Activated CD4-positive, alpha-beta T cell treated with anti-CD3 and anti-CD28 coated beads for 36 hours (primary cell): ENCODE data around the gene CRABP1. TPM values are rescaled to one million over a fixed set of nuclear protein-coding genes. Genes with fewer than 3 reads are reported as not detected.
A peak's percentile ranks its signal among the peaks of the same experiment; 100 is the strongest.
"Not testable (repeated sequence)": the region's sequence is repeated elsewhere in the genome, so short reads cannot be mapped to it uniquely, and the experiment has no call there.

Experiments
- ATAC-seq: fragments of 200-7000 bp; cut with Tn5 transposase; one replicate; pipeline ENCODE4 v1.10.0; 2021; ENCODE audit warnings: mild to moderate bottlenecking, moderate library complexity
- CTCF ChIA-PET: fragments of 350-600 bp; sonication (Branson Sonifier 250); formaldehyde crosslinking; loops from one replicate; lab custom pipeline; 2021; ENCODE audit warnings: antibody characterized with exemption; lab: Charles Lee
- POLR2A ChIA-PET: fragments of 350-600 bp; sonication (Branson Sonifier 250); formaldehyde crosslinking; loops from one replicate; lab custom pipeline; 2021; ENCODE audit warnings: antibody characterized with exemption, inconsistent platforms; lab: Charles Lee
- DNase-seq: peaks from one replicate; pipeline ENCODE4 v3.0.0-alpha.2; 2020
- H3K27ac Mint-ChIP-seq: one replicate; pipeline ENCODE4 v1.8.0; 2021; ENCODE audit warnings: mixed read lengths
- H3K27me3 Mint-ChIP-seq: one replicate; pipeline ENCODE4 v1.8.0; 2021; ENCODE audit warnings: mixed read lengths
- H3K36me3 Mint-ChIP-seq: one replicate; pipeline ENCODE4 v1.8.0; 2021; ENCODE audit warnings: low read depth, mixed read lengths
- H3K4me1 Mint-ChIP-seq: one replicate; pipeline ENCODE4 v1.8.0; 2021; ENCODE audit warnings: mixed read lengths
- H3K4me3 Mint-ChIP-seq: one replicate; pipeline ENCODE4 v1.8.0; 2021; ENCODE audit warnings: mild to moderate bottlenecking, moderate library complexity, mixed read lengths
- H3K9me3 Mint-ChIP-seq: one replicate; pipeline ENCODE4 v1.8.0; 2021; ENCODE audit warnings: low read depth, mixed read lengths
- intact Hi-C, 2 experiments: fragments of 100-400 bp; cut with DNase I in 1 of 2; cut with micrococcal nuclease in 1 of 2; formaldehyde crosslinking; loops; one replicate each; pipeline versions ENCODE4 v1.14.2 to v1.15.1; 2022 to 2024; cut with DNase I, micrococcal nuclease
- total RNA-seq, 2 experiments: library from RNA; stranded (reverse); gene quantifications; one replicate each; pipeline ENCODE4 v1.2.3, GENCODE V29; 2021

Gene CRABP1
- total RNA-seq, 2 experiments from 2014 or later, result 0.90 to 0.96 TPM

DNA sequence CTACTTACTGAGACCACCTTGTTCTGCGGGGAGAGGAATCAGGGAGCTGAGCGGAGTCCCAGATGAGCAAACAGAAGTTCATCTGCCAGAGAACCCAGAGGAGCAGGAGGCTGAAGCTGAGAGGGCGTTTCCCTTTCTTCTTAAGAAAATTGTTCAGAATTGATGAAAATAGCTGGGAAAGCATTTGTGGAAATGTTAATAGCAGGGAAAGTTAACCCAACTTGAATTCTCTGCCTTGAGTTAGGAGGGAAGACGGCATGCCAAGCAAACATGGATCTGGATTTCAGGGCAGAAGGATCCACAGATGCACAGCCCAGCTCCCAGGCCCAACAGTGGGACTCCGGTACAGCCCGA is 23.2 kb downstream of the CRABP1 start:
- Mint-ChIP-seq H3K4me1 (no peaks in the 10 kb centered on the region), H3K9me3 (no peaks in the 10 kb centered on the region), H3K27me3 (peaks cover 7% of the 10 kb centered on the region), H3K36me3 (no peaks in the 10 kb centered on the region), H3K4me3 (no peak overlapping the region), H3K27ac (no peak overlapping the region)
- ATAC-seq (no peak), DNase-seq (no peak)
- intact Hi-C loops, result no loop called here
- POLR2A ChIA-PET, result no interaction called here
- CTCF ChIA-PET, result interaction anchor here (0.6 to 1.0 kb wide), 3 partner anchors 12 to 97 kb away, joined by 3 read pairs; partner anchors contain the start of gene CRABP1

- H3K27me3 Mint-ChIP-seq, result peaks cover 5% of the 10 kb centered on the region
- no peaks in the 10 kb centered on the region for H3K4me1 Mint-ChIP-seq
- no peaks in the 10 kb centered on the region for H3K36me3 Mint-ChIP-seq
- no peaks in the 10 kb centered on the region for H3K9me3 Mint-ChIP-seq
- H3K27ac Mint-ChIP-seq, result no peak overlapping the region
- DNase-seq, result no peak
- intact Hi-C loops, result no loop called here
- H3K4me3 Mint-ChIP-seq, result no peak overlapping the region
- CTCF ChIA-PET, result no interaction called here
- no peak for ATAC-seq
- POLR2A ChIA-PET, result no interaction called here
Measured at GRCh38 chr15:78364233-78364632, 24.1 kb downstream of the CRABP1 start.

GRCh38 chr15:78365917-78366316 is 25.8 kb downstream of the CRABP1 start:
- Mint-ChIP-seq H3K4me3 (no peak overlapping the region), H3K9me3 (no peaks in the 10 kb centered on the region), H3K4me1 (no peaks in the 10 kb centered on the region), H3K36me3 (no peaks in the 10 kb centered on the region), H3K27ac (no peak overlapping the region), H3K27me3 (peaks cover 4% of the 10 kb centered on the region)
- ATAC-seq (no peak), DNase-seq (no peak)
- ChIA-PET CTCF (interaction anchor here (0.6 to 0.8 kb wide), 2 partner anchors 57 to 472 kb away, joined by 3 read pairs; no protein-coding TSS in a partner anchor), POLR2A (no interaction called here)
- intact Hi-C loops, result no loop called here

GRCh38 chr15:78366342-78366741 is 26.2 kb downstream of the CRABP1 start:
- DNase-seq (no peak), ATAC-seq (peak; percentile 53)
- H3K4me1 Mint-ChIP-seq, result no peaks in the 10 kb centered on the region
- intact Hi-C loops, result no loop called here
- H3K9me3 Mint-ChIP-seq, result no peaks in the 10 kb centered on the region
- H3K27me3 Mint-ChIP-seq, result peaks cover 4% of the 10 kb centered on the region
- no peak overlapping the region for H3K27ac Mint-ChIP-seq
- POLR2A ChIA-PET, result no interaction called here
- CTCF ChIA-PET, result interaction anchor here (0.8 kb wide), 1 partner anchor 56 kb away, joined by 3 read pairs; no protein-coding TSS in a partner anchor
- no peaks in the 10 kb centered on the region for H3K36me3 Mint-ChIP-seq
- no peak overlapping the region for H3K4me3 Mint-ChIP-seq

GRCh38 chr15:78368651-78369050 is 28.5 kb downstream of the CRABP1 start:
- Mint-ChIP-seq H3K9me3 (no peaks in the 10 kb centered on the region), H3K4me1 (no peaks in the 10 kb centered on the region), H3K27ac (no peak overlapping the region), H3K27me3 (peaks cover 4% of the 10 kb centered on the region), H3K36me3 (no peaks in the 10 kb centered on the region), H3K4me3 (no peak overlapping the region)
- ATAC-seq (no peak), DNase-seq (peak; percentile 10)
- intact Hi-C loops, result no loop called here
- CTCF ChIA-PET, result no interaction called here
- POLR2A ChIA-PET, result interaction anchor here (0.7 kb wide), 1 partner anchor 594 kb away, joined by 5 read pairs; no protein-coding TSS in a partner anchor

GRCh38 chr15:78369161-78369560 is 29.0 kb downstream of the CRABP1 start:
- POLR2A ChIA-PET, result no interaction called here
- CTCF ChIA-PET, result interaction anchor here (0.6 kb wide), 2 partner anchors 32 to 48 kb away, joined by 3 to 4 read pairs; no protein-coding TSS in a partner anchor
- H3K4me3 Mint-ChIP-seq, result no peak overlapping the region

GRCh38 chr15:78370013-78370412 is 29.9 kb downstream of the CRABP1 start:
- DNase-seq (no peak), ATAC-seq (no peak)
- ChIA-PET POLR2A (no interaction called here), CTCF (no interaction called here)
- H3K4me3 Mint-ChIP-seq, result no peak overlapping the region
- H3K27me3 Mint-ChIP-seq, result peaks cover 4% of the 10 kb centered on the region
- no peak overlapping the region for H3K27ac Mint-ChIP-seq
- H3K4me1 Mint-ChIP-seq, result peaks cover 5% of the 10 kb centered on the region
- H3K36me3 Mint-ChIP-seq, result no peaks in the 10 kb centered on the region
- H3K9me3 Mint-ChIP-seq, result no peaks in the 10 kb centered on the region
- intact Hi-C loops, result no loop called here

More at GRCh38 chr15:78369161-78369560, 29.0 kb downstream of the CRABP1 start:
- no peaks in the 10 kb centered on the region for H3K9me3 Mint-ChIP-seq
- no peak overlapping the region for H3K27ac Mint-ChIP-seq
- intact Hi-C loops, result no loop called here
- H3K27me3 Mint-ChIP-seq, result peaks cover 4% of the 10 kb centered on the region
- DNase-seq (no peak), ATAC-seq (no peak)
- no peaks in the 10 kb centered on the region for H3K36me3 Mint-ChIP-seq
- H3K4me1 Mint-ChIP-seq, result no peaks in the 10 kb centered on the region

DNA sequence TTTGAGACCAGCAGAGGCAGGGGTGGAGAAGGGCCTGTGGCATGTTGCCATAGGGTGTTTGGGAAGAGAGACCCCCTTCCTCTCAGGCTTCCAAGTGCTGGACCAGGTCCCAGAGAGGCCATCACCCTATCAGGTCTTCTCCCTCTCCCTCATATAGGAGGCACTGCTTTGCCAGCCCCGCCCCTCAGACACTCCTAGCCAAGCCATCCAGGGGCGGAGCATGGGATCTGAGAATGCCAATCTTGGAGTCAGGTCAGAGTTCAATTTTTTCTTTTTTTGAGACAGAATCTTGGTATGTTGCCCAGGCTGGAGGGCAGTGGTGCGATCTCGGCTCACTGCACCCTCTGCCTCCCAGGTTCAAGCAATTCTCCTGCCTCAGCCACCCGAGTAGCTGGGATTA is 32.7 kb downstream of the CRABP1 start:
- POLR2A ChIA-PET, result no interaction called here
- no peak overlapping the region for H3K27ac Mint-ChIP-seq
- H3K4me1 Mint-ChIP-seq, result peaks cover 8% of the 10 kb centered on the region
- intact Hi-C loops, result no loop called here
- no peak for ATAC-seq
- no peaks in the 10 kb centered on the region for H3K36me3 Mint-ChIP-seq
- CTCF ChIA-PET, result no interaction called here
- H3K4me3 Mint-ChIP-seq, result no peak overlapping the region
- no peak for DNase-seq
- H3K9me3 Mint-ChIP-seq, result no peaks in the 10 kb centered on the region
- H3K27me3 Mint-ChIP-seq, result no peaks in the 10 kb centered on the region

GRCh38 chr15:78374436-78375393 is 34.6 kb downstream of the CRABP1 start:
- POLR2A ChIA-PET, result no interaction called here
- H3K4me3 Mint-ChIP-seq, result no peak overlapping the region
- peak; percentile 71 for ATAC-seq

DNA sequence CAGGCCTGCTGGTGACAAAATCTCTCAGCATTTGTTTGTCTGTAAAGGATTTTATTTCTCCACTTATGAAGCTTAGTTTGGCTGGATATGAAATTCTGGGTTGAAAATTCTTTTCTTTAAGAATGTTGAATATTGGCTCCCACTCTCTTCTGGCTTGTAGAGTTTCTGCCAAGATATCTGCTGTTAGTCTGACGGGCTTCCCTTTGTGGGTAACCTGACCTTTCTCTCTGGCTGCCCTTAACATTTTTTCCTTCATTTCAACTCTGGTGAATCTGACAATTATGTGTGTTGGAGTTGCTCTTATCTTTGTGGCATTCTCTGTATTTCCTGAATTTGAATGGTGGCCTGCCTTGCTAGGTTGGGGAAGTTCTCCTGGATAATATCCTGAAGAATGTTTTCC is 40.0 kb downstream of the CRABP1 start:
- peaks cover 16% of the 10 kb centered on the region for H3K27me3 Mint-ChIP-seq
- H3K36me3 Mint-ChIP-seq, ATAC-seq, H3K4me3 Mint-ChIP-seq, H3K9me3 Mint-ChIP-seq, CTCF ChIA-PET, intact Hi-C loops, H3K27ac Mint-ChIP-seq, POLR2A ChIA-PET, DNase-seq, H3K4me1 Mint-ChIP-seq: not testable (repeated sequence)

More at GRCh38 chr15:78374436-78375393, 34.6 kb downstream of the CRABP1 start:
- Mint-ChIP-seq H3K27ac (no peak overlapping the region), H3K27me3 (peaks cover 2% of the 10 kb centered on the region), H3K9me3 (no peaks in the 10 kb centered on the region), H3K36me3 (no peaks in the 10 kb centered on the region), H3K4me1 (peaks cover 8% of the 10 kb centered on the region)
- peak; percentile 34 for DNase-seq
- CTCF ChIA-PET, result interaction anchor here (0.7 kb wide), 1 partner anchor 11 kb away, joined by 3 read pairs; no protein-coding TSS in a partner anchor
- intact Hi-C loops, result no loop called here

DNA sequence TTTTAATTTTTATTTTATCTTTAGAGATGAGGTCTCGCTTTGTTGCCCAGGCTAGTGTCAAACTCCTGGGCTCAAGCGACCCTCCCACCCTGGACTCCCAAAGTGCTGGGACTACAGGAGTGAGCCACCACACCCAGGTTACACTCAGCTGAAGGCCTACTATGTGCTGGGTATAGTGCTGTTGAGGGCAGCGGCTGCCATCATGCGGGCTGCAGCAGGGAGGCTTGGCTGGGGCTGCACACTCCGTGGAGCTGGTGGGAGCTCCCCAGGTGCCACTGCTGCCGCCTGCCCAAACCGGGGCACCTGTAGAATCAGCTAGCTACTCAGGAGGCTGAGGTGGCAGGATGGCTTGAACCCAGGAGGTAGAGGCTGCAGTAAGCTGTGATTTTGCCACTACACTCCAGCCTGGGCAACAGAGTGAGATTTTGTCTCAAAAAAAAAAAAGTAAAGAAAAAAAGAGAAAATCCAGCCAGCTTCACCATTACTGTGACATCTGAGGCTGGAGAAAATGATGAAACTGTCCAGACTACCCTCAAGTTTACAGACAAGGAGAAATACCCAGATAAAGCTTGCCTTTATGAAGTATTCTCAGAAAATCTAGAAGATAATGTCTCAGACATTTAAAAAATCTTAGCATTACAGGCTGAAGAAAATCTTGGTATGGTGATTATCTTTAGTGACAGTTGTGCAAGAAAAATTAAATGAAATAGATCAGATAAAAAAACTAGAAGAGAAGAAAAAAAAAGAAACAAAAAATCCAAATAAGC is 42.1 kb downstream of the CRABP1 start:
- CTCF ChIA-PET, result no interaction called here
- Mint-ChIP-seq H3K4me3 (no peak overlapping the region), H3K9me3 (no peaks in the 10 kb centered on the region), H3K27ac (no peak overlapping the region), H3K27me3 (peaks cover 28% of the 10 kb centered on the region), H3K36me3 (no peaks in the 10 kb centered on the region), H3K4me1 (no peaks in the 10 kb centered on the region)
- no peak for ATAC-seq
- POLR2A ChIA-PET, result no interaction called here
- intact Hi-C loops, result no loop called here
- no peak for DNase-seq
